Hypothalamus (tissue), 51 donors: ENCODE measurements around the gene SIX2.
A peak's percentile ranks its signal among the peaks of the same experiment; 100 is the strongest.

Source experiments
- DNase-seq, 51 donors: peaks; one replicate each; lab custom pipeline; 2025; lab: John Stamatoyannopoulos, UW

Gene SIX2

GRCh38 chr2:45003579-45004551 is 5.4 kb downstream of the SIX2 start:
- no peak for DNase-seq

GRCh38 chr2:45002686-45003085 is 6.6 kb downstream of the SIX2 start:
- no peak for DNase-seq

DNA sequence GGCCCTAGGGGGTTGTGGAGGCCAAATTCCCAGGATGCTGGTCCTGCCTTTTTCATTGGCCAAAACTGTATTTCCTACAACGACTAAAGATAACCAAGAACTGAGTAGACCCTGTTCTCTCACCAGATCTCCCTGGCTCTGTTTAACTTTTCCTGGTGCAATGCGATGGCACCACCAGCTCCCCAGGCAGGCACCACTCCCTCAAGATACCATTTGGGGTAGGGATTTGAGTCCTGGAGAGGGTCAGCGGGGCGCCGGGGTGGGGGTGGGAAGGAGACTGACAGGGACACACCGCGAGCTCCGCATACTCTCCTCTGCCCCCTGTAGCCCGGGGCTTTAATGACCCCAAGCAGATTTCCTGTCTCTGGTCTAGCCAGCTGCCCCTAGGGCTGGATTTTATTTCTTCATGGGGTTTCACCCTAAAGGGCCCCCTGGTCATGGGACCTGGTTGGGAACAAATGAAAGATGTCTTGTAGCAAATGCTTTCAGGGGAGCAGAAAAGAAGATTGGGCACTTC is 7.3 kb downstream of the SIX2 start:
- DNase-seq = no peak

DNA sequence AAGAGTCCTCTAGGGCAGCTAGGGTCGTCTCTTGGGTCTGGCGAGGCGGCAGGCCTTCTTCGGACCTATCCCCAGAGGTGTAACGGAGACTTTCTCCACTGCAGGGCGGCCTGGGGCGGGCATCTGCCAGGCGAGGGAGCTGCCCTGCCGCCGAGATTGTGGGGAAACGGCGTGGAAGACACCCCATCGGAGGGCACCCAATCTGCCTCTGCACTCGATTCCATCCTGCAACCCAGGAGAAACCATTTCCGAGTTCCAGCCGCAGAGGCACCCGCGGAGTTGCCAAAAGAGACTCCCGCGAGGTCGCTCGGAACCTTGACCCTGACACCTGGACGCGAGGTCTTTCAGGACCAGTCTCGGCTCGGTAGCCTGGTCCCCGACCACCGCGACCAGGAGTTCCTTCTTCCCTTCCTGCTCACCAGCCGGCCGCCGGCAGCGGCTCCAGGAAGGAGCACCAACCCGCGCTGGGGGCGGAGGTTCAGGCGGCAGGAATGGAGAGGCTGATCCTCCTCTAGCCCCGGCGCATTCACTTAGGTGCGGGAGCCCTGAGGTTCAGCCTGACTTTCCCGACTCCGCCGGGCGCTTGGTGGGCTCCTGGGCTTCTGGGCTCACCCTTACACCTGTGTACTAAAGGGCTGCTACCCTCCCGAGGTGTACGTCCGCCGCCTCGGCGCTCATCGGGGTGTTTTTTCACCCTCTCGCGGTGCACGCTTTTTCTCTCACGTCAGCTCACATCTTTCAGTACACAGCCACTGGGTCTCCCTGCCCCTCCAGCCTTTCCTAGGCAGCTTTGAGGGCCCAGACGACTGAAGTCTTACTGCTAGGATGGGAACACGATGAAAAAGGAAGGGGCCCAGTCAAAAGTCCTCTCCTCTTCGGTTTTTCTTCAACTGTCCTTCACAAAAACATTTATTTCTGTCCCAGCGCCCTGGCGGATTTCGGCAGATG is 8.1 kb downstream of the SIX2 start:
- DNase-seq = no peak

DNA sequence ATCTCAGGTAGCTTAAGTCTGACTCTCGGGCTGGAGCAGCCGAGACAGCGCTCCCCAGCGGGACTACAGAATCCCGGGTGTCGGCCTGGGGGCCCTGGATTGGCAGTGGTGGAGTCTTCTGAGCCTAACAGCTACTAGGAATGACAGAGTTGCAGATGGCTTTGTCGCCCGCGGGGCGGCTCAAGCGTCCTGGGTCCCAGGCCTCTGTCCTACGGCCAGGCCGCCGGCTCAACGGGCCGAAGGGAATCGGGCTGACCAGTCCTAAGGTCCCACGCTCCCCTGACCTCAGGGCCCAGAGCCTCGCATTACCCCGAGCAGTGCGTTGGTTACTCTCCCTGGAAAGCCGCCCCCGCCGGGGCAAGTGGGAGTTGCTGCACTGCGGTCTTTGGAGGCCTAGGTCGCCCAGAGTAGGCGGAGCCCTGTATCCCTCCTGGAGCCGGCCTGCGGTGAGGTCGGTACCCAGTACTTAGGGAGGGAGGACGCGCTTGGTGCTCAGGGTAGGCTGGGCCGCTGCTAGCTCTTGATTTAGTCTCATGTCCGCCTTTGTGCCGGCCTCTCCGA is 8.8 kb downstream of the SIX2 start:
- no peak for DNase-seq

GRCh38 chr2:44999540-44999939 is 9.7 kb downstream of the SIX2 start:
- DNase-seq = no peak

DNA sequence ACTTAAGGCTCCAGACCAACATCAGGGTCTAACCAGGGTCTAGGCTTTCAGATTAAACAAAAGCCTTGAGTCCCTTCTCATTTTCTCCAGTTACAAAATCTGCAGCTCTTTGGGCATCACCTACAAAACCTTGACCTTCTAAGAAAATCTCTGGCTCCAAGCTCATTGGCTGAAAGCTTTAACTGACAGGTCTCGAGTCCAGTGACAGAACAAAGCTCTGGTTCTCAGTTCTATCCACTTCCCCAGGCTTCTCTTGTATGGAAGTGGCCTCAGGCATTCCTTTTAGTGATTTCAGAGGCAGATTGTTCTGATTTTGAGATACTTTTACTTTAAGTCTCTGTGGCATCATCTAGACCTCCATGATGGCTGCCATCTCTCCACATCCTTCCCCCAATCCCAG is 11.3 kb downstream of the SIX2 start:
- no peak for DNase-seq

- no peak for DNase-seq
Observed at GRCh38 chr2:44996356-44996755, 12.9 kb downstream of the SIX2 start.

- DNase-seq = no peak
Observed at GRCh38 chr2:44994377-44994776, 14.9 kb downstream of the SIX2 start.

DNA sequence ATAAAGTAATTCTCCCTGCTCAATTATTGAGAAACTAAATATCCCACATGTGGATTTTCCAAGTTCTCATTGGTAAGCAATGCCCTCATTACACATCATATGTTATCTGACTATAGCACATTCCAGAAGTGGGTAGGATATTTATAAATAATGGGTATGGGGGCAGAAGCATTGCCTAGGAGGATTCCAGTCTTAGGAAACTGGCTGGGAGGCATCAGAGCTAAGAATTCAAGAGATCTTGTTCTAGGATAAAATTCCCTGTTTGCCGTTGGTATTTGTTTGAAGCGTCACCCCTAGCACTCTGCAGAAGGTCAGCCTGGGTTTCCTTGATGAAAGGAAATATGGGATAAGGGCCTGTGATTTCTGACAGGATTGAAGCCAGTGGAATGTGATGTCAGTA is 20.1 kb downstream of the SIX2 start:
- DNase-seq = no peak

GRCh38 chr2:44983836-44984604 is 25.2 kb downstream of the SIX2 start:
- DNase-seq = no peak

DNA sequence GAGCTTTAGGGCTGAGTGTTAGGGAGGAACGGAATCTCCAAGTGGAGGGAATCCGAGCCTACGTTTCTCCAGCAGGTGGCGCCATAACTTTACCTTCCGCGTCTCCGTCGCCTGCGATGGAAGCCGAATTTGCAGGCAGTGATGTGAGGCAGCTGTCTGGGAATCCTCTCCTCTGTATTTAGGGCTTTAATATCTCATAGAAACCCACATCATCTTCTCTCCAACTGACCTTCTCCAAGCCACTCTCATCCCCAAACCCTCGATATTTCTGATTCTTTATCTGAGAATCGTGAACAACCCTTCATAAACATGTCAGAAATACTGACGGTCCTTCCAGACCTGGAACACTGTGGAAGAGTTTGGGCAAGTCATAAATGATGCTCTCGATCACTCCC is 27.5 kb downstream of the SIX2 start:
- peak in 45 of 51 donors; percentile 2 to 78 (median 43) for DNase-seq

DNA sequence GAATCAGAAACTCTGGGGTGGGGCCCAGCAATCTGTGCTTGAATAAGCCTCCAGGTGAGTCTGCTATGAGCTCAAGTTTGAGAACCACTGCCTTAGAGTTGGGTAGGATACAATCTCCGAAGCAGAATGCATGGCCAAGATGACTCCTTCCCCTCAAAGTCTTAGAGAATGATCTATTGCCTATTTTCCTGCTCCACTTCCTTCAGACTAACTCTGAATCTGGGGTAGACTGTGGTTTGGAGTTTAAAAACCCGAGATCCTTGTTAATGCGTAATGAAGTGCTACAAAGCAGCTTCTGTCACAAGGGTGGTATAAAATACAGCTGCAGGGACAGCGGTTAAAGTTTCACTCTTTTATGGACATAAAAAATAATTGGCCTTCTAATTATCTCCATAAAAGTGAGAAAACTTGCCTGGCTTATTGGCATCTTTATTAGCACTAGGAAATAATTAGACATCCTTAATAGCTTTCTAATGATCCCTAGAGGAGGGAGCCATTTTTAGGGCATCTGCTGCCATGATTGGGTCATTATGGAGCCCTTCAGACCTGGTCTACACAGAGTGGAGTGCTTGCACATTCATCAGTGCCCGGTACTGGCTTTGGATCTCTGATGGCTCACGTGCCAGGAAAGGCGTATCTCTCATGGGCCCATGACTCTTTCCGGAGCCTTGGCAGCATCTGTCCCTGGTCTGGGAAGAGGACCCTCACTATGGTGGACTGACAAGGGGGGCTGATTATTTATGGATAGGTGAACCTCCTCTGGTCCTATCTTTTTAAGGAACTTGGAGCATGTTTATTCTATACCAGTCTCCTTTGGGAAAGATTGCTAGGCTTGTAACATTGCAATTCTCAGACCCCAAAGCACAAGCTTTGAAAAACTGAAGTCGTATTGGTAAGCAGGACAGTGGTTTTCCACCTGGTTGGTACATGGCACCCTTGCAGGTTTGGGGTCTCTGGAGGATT is 28.2 kb downstream of the SIX2 start:
- DNase-seq = peak in 1 of 51 donors; percentile 29

DNA sequence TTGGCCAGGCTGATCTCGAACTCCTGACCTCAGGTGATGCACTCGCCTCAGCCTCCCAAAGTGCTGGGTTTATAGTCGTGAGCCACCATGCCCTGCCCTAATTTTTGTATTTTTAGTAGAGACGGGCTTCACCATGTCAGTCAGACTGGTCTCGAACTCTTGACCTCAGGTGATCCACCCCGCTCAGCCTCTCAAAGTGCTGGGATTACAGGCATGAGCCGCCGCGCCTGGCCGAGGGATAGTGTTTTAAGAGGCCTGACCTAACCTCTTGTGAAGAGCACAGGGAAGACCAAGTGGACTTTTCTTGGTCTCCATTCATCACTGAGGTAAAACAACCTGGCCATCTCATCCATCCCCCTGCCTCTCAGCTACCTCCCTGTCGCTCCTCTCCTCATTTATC is 29.7 kb downstream of the SIX2 start:
- DNase-seq = no peak

- DNase-seq = no peak
Observed at GRCh38 chr2:44975571-44976450, 33.4 kb downstream of the SIX2 start.

GRCh38 chr2:44974064-44974715 is 35.1 kb downstream of the SIX2 start:
- DNase-seq = peak in 1 of 51 donors; percentile 7
